ENCODE results near the gene CD74. TPM values are rescaled to one million over a fixed set of nuclear protein-coding genes. Genes with fewer than 3 reads are reported as not detected.

Gene CD74
- total RNA-seq, 2 donors from 2014 or later, result 477 to 721 TPM

DNA sequence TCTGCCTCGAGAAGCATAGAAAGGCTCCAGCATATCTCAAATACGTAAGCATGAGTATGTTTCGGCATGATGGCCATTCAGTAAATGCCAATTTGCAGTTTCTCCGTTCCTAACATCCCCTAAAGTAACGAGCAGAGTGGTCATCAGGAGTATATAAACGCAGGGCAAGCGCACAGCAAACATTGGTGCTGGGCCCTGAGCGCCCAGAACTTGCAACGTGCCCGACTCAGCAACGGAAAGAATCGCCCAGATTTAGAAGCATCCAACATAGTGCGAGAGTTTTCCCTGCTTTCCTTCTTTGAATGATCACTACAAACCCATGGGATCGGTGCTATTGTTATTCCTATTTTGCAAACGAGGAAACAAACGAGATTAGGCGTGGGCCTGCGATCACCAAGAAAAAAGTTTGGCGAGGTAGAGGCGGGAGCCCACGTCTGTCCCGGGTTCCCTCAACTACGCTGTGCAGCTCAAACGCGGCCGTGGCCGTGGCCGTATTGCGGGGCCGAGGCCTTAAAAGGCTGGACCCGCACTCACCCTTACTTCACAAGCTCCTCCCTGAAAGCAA lies 36.3 kb upstream of the CD74 start:
- Mint-ChIP-seq H3K36me3 (ENCODE audit: low read depth) (peaks cover 9% of the 10 kb centered on the region), H3K4me1 (peaks cover 19% of the 10 kb centered on the region), H3K27ac (peak overlapping the region; percentile 98), H3K27me3 (no peaks in the 10 kb centered on the region), H3K4me3 (peak overlapping the region; percentile 97)
- no peak for DNase-seq
- no peaks in the 10 kb centered on the region for H3K9me3 ChIP-seq (ENCODE audit: control insufficient read depth, low read length, poor library complexity, severe bottlenecking)
- peak; percentile 38 for ATAC-seq

DNA sequence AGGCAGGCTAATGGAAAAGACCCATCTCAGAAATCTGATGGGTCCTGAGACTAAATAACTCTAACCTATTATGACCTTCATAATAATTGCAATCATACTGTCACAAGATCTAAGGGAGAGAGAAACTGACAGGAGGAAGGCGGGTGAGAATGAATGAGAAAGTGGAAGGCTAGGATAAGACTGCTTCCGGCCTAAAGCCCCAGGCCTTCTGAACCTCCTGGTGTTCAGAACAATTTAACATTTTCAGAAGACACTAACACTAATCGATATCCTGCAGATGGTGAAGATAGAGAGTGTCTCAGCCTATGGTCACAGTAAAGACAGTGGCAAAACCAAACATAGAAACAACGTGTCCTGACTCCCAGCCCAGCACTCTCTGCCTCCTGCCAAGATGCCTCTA lies 35.6 kb upstream of the CD74 start:
- H3K27me3 Mint-ChIP-seq, result no peaks in the 10 kb centered on the region
- peaks cover 19% of the 10 kb centered on the region for H3K4me1 Mint-ChIP-seq
- DNase-seq (no peak), ATAC-seq (no peak)
- peak overlapping the region; percentile 97 for H3K4me3 Mint-ChIP-seq
- no peaks in the 10 kb centered on the region for H3K9me3 ChIP-seq (ENCODE audit: control insufficient read depth, low read length, poor library complexity, severe bottlenecking)
- H3K27ac Mint-ChIP-seq, result peak overlapping the region; percentile 98
- peaks cover 12% of the 10 kb centered on the region for H3K36me3 Mint-ChIP-seq (ENCODE audit: low read depth)

DNA sequence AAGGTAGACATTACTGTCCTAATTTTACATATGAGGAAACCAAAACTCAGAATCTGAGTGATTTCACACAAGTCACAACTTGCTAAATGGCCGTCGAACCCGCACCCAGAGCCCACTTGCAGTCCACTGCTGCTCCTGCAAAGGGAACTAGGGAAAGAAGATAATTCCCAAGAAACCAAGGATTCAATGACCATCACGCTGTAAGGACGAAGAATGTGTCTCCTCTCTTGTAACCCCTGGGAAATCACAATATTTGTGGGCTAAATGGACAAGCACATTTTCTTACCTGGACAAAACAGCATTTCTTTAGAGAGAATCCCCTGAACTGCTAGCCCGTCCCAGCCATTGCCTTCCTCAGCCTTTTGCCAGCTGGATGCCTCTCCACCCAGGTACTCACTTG lies 34.5 kb upstream of the CD74 start:
- H3K27me3 Mint-ChIP-seq, result no peaks in the 10 kb centered on the region
- peak overlapping the region; percentile 97 for H3K4me3 Mint-ChIP-seq
- H3K4me1 Mint-ChIP-seq, result peaks cover 19% of the 10 kb centered on the region
- H3K36me3 Mint-ChIP-seq (ENCODE audit: low read depth), result peaks cover 14% of the 10 kb centered on the region
- H3K27ac Mint-ChIP-seq, result peak overlapping the region; percentile 98
- ATAC-seq (no peak), DNase-seq (no peak)
- H3K9me3 ChIP-seq (ENCODE audit: control insufficient read depth, low read length, poor library complexity, severe bottlenecking), result no peaks in the 10 kb centered on the region

DNA sequence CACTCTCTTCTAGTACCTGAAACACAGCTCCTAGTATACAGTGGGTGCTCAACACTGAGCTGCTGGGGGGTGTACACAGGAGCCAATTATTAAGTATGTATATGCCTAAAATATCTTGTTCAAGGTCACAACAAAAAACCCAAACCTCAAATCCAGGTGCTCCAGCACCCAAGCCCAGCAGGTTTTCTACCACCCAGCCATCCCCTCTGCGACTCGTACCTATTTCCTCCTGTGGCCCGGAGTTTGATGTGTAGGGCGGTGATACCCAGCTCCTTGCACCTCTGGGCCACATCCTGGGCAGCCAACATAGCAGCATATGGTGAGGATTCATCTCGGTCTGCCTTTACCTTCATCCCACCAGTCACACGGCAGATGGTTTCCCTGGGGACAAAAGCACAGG lies 33.9 kb upstream of the CD74 start:
- Mint-ChIP-seq H3K27me3 (no peaks in the 10 kb centered on the region), H3K36me3 (ENCODE audit: low read depth) (peaks cover 14% of the 10 kb centered on the region), H3K27ac (peak overlapping the region; percentile 98), H3K4me3 (peak overlapping the region; percentile 58), H3K4me1 (peaks cover 19% of the 10 kb centered on the region)
- no peak for DNase-seq
- no peak for ATAC-seq
- H3K9me3 ChIP-seq (ENCODE audit: control insufficient read depth, low read length, poor library complexity, severe bottlenecking), result no peaks in the 10 kb centered on the region

DNA sequence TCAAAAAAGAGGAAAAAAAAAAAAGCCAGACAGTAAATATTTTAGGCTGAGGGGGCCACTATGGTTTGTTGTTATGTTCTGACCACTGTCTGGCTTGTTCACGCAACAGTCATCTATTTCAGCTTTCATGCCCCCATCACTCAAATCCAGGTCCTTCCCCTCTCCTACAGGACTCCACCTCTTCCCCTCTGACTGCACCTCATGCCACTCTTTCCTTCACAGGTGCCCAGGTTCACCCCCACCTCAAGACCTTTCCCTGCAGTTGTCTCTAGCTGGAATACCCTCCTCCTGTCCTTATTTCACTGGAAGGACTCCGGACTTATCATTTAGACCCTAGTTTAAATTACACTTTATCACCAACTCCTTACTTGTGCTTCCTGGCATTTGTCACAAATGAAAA lies 33.4 kb upstream of the CD74 start:
- DNase-seq (no peak), ATAC-seq (no peak)
- H3K27ac Mint-ChIP-seq, result peak overlapping the region; percentile 98
- H3K4me3 Mint-ChIP-seq, result peak overlapping the region; percentile 58
- H3K36me3 Mint-ChIP-seq (ENCODE audit: low read depth), result peaks cover 14% of the 10 kb centered on the region
- no peaks in the 10 kb centered on the region for H3K9me3 ChIP-seq (ENCODE audit: control insufficient read depth, low read length, poor library complexity, severe bottlenecking)
- peaks cover 21% of the 10 kb centered on the region for H3K4me1 Mint-ChIP-seq
- H3K27me3 Mint-ChIP-seq, result no peaks in the 10 kb centered on the region

DNA sequence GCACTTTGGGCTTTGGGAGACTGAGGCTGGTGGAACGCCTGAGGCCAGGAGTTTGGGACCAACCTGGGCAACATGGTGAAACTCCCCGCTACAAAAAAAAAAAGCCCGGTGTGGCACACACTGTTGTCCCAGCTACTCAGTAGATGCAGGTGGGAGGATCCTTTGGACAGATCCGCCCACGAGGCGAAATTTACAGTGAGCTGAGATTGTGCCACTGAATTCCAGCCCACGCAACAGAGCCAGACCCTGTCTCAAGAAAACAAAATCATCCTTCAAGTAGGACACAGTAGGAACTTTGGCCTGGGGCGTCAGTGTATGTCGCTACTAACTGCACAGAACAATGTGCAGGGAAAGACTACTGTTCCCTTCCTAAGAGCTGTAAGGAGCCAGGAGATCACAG lies 32.1 kb upstream of the CD74 start:
- DNase-seq, result no peak
- H3K9me3 ChIP-seq (ENCODE audit: control insufficient read depth, low read length, poor library complexity, severe bottlenecking), result no peaks in the 10 kb centered on the region
- Mint-ChIP-seq H3K27me3 (no peaks in the 10 kb centered on the region), H3K4me3 (no peak overlapping the region), H3K4me1 (peaks cover 25% of the 10 kb centered on the region), H3K36me3 (ENCODE audit: low read depth) (peaks cover 14% of the 10 kb centered on the region), H3K27ac (no peak overlapping the region)
- ATAC-seq, result no peak

DNA sequence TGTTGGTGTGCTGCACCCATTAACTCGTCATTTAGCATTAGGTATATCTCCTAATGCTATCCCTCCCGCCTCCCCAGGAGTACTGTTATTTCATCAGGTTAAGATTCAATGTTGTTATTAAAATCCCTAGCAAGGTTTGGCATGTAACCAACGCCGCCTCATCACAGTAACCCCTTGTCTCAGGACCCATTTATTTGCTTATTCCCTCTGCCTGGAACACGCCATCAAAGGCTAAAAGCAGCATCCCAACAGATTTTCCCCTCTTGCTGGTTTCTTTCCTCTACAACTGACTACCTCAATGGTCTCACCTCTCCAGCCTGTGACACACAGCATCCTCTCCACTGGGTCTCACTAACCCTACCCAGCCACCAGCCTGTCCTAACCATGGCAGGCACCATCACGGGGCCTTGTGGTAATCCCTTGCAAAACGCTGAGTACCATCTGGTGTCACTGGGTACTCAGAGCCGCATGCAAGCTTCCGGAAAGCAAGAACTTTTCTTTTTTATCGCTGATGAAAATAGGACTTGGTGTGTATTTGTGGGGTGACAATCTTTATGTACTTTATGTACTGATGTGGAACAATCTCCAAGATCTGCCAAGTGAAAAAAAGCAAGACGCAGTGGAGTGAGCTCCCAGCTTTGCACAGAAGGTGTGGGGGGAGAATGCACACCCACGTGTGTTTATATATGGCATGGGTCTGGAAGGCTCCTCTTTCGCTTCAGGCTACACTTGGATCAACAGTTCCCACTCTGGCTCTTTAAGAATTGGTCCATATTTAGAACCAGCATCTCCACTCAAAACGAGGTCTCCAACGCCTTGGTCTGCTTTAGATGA lies 30.7 kb upstream of the CD74 start:
- Mint-ChIP-seq H3K27ac (peak overlapping the region; percentile 75), H3K36me3 (ENCODE audit: low read depth) (peaks cover 14% of the 10 kb centered on the region)

DNA sequence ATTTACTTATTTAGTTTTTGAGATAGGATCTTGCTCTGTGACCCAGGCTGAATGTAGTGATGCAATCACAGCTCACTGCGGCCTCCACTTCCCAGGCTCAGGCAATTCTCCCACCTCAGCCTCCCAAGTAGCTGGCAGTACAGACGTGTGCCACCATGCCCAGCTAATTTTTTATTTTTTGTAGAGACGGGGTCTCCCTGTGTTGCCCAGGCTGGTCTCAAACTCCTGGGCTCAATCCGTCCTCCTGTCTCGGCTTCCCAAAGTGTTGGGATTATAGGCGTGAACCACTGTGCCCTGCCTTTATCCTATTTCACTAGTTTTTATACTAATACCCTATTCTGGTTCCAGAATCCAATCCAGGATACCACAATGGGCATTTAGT lies 30.0 kb upstream of the CD74 start:
- no peak for ATAC-seq
- Mint-ChIP-seq H3K4me1 (peaks cover 16% of the 10 kb centered on the region), H3K27me3 (no peaks in the 10 kb centered on the region), H3K27ac (no peak overlapping the region), H3K36me3 (ENCODE audit: low read depth) (peaks cover 11% of the 10 kb centered on the region), H3K4me3 (no peak overlapping the region)
- DNase-seq, result no peak
- no peaks in the 10 kb centered on the region for H3K9me3 ChIP-seq (ENCODE audit: control insufficient read depth, low read length, poor library complexity, severe bottlenecking)

More for the DNA sequence above, 30.7 kb upstream of the CD74 start:
- Mint-ChIP-seq H3K4me3 (peak overlapping the region; percentile 21), H3K27me3 (no peaks in the 10 kb centered on the region), H3K4me1 (peaks cover 24% of the 10 kb centered on the region)
- DNase-seq (no peak), ATAC-seq (no peak)
- no peaks in the 10 kb centered on the region for H3K9me3 ChIP-seq (ENCODE audit: control insufficient read depth, low read length, poor library complexity, severe bottlenecking)

DNA sequence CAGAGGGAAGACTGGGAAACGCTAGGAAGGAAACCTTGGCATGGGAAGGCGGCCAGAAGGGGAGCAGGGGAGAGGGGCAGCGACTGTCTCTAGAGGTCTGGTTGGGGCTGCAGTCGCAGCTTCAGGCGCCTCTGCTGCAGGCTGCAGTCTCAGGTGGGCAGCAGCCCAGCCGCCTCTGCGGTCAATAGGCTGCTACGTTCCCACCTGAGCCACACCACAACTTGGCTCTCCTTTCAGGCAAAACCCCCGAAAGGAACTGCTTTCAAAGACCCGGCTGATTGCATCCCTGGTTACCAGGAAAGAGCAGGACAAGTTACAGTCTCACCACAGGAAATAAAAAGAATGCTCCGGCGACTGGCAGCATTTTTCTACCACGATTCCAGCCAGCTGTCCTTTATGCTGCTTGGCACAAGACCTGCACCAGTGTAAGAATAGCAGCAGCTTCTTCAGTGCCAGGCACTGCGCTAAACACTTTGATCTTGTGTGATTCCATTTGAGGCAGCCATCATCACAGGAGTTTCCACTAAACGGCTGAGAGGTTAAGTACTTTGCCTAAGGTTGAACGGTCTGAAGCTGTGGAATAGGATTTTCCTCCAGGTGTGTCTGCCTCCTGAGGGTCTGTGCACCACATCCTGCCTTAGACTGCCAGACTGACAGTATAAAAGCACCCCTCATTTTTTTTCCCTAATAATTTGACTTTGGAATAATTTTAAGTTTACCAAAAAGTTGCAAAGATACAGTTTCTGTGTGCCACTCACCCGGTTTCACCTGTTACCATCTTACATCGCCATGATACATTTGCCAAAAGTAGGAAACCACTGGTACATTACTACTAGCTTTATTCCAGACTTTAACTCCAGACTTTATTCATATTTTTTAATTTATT lies 29.3 kb upstream of the CD74 start:
- Mint-ChIP-seq H3K4me3 (no peak overlapping the region), H3K27me3 (no peaks in the 10 kb centered on the region), H3K27ac (peak overlapping the region; percentile 45), H3K36me3 (ENCODE audit: low read depth) (peaks cover 9% of the 10 kb centered on the region), H3K4me1 (peaks cover 15% of the 10 kb centered on the region)
- DNase-seq (no peak), ATAC-seq (peak; percentile 17)
- H3K9me3 ChIP-seq (ENCODE audit: control insufficient read depth, low read length, poor library complexity, severe bottlenecking), result no peaks in the 10 kb centered on the region

DNA sequence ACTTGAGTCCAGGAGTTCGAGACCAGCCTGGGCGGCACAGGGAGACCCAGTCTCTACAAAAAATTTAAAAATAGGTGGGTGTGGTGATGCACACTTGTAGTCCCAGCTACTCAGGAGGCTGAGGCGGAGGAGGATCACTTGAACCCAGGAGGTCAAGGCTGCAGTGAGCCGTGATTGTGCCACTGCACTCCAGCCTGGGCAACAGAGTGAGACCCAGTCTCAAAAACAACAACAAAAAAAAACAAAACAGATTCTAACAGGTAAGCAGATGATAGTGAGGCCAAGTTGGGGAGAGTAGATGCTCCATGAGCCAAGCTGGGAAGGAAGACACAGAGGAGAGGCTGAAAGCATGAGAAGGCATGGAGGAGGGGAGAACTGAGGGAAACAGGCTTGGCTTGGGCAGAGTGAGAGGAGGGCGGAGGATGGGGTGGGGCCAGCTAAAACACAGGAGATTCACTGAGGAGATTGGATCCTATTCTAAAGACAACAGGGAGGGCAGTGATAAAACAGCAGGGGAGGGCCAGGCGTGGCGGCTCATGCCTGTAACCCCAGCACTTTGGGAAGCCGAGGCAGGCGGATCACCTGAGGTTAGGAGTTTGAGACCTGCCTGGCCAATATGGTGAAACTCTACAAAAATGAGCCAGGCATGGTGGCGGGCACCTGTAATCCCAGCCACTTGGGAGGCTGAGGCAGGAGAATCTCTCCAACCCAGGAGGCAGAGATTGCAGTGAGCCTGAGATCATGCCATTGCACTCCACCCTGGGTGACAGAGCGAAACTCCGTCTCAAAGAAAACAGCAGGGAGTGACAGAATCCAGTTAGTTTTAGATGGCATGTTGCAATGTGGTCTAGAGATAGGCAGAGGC lies 28.5 kb upstream of the CD74 start:
- Mint-ChIP-seq H3K27me3 (no peaks in the 10 kb centered on the region), H3K4me3 (no peak overlapping the region), H3K27ac (peak overlapping the region; percentile 45), H3K36me3 (ENCODE audit: low read depth) (peaks cover 7% of the 10 kb centered on the region), H3K4me1 (peaks cover 17% of the 10 kb centered on the region)
- DNase-seq (no peak), ATAC-seq (peak; percentile 12)
- H3K9me3 ChIP-seq (ENCODE audit: control insufficient read depth, low read length, poor library complexity, severe bottlenecking), result no peaks in the 10 kb centered on the region

DNA sequence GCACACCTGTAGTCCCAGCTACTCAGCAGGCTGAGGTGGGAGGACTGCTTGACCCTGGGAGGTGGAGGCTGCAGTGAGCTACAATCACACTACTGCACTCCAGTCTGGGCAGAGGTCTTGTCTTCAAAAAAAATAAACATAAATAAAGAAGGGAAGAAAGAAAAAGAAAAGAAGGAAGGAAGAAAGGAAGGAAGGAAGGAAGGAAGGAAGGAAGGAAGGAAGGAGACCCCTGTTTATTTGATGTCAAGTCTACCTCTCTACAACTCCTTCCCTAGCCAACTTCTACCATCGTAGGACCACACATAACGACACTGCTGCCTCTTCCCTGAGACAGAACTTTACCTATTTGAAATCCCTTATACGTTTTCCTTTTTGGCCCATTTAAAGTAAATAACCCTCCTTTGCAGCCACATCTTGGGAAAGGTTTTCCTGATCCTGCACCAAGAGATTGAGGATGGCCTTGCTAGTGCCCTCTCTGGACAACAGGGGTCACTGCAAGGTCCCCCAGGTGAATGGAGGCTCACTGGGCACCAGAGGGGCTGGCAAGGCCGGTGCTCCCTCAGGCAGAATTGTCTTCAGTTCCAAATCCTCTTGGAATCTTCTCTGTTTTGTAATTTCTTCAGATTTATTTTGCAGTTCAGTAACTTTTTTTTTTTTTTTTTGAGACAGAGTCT lies 26.3 kb upstream of the CD74 start:
- ATAC-seq, result no peak
- no peaks in the 10 kb centered on the region for H3K9me3 ChIP-seq (ENCODE audit: control insufficient read depth, low read length, poor library complexity, severe bottlenecking)
- H3K27me3 Mint-ChIP-seq, result no peaks in the 10 kb centered on the region
- peaks cover 20% of the 10 kb centered on the region for H3K4me1 Mint-ChIP-seq
- H3K4me3 Mint-ChIP-seq, result no peak overlapping the region
- no peak for DNase-seq
- H3K36me3 Mint-ChIP-seq (ENCODE audit: low read depth), result peaks cover 5% of the 10 kb centered on the region
- H3K27ac Mint-ChIP-seq, result peak overlapping the region; percentile 49

DNA sequence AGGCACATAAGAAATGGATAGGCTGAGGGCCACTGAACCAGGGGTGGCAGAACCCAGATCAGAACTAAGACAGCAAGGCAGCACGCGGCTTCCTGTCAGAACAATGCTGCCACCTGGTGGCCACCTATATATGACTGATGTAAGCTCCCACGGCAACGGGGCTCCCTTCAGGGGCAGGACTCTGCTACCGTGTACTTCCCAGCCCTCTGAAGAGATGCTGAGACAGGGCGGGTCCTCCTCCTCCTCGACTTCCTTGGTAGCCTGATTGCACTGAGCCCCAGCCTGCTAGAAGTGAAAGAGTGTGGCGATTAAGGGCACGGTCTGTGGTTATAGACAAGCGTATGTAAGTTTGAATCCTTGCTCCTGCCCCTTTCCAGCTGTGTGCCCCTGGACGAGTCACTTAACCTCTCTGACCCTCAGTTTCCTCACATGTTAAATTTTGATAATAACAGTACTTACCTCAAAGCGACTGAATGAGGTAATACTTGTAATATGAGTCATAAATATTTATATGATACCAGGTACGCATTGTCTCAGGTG lies 23.5 kb upstream of the CD74 start:
- Mint-ChIP-seq H3K27me3 (no peaks in the 10 kb centered on the region), H3K27ac (peak overlapping the region; percentile 89), H3K36me3 (ENCODE audit: low read depth) (no peaks in the 10 kb centered on the region), H3K4me1 (peaks cover 19% of the 10 kb centered on the region), H3K4me3 (peak overlapping the region; percentile 79)
- peak; percentile 78 to 91 (median 79) for DNase-seq
- ATAC-seq, result peak; percentile 99
- H3K9me3 ChIP-seq (ENCODE audit: control insufficient read depth, low read length, poor library complexity, severe bottlenecking), result no peaks in the 10 kb centered on the region
